Astrocyte (in vitro differentiated cells and primary cell): ENCODE results near the gene PHF21B.

Experiments
- EZH2 ChIP-seq: IDR thresholded peaks from 2 replicates; pipeline ENCODE4 v1.6.1; 2012; ENCODE audit warnings: mild to moderate bottlenecking, low read length, inconsistent platforms; ENCODE audit not compliant: insufficient read depth
- TF ChIP-seq, protein P1 (sequence below): IDR thresholded peaks from 2 replicates; pipeline ENCODE4 v1.5.1; 2011; ENCODE audit warnings: low read depth, mild to moderate bottlenecking, inconsistent platforms, low read length, moderate library complexity; ENCODE audit not compliant: insufficient read depth

DNA sequence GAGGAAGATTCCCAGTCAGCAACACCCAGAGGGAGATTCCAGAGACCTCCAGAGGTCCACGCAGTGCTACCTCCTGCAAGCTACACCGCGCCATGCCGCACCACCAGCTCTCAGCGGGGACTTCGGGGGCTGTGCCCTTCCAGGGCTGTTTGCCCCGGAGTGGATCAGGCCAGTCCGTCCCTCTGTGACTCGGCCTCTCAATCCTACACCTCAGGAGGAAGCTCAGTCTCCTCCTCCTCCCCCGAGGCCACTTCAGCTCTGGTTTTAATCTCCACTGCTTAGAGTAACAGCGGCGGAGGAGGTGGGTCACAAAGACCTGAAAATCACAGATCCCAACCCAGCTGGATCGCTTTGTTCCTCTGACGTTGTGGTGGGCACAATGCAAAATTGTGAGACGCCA, 68.6 kb downstream of the PHF21B start:
- TF ChIP-seq, protein P1, sequence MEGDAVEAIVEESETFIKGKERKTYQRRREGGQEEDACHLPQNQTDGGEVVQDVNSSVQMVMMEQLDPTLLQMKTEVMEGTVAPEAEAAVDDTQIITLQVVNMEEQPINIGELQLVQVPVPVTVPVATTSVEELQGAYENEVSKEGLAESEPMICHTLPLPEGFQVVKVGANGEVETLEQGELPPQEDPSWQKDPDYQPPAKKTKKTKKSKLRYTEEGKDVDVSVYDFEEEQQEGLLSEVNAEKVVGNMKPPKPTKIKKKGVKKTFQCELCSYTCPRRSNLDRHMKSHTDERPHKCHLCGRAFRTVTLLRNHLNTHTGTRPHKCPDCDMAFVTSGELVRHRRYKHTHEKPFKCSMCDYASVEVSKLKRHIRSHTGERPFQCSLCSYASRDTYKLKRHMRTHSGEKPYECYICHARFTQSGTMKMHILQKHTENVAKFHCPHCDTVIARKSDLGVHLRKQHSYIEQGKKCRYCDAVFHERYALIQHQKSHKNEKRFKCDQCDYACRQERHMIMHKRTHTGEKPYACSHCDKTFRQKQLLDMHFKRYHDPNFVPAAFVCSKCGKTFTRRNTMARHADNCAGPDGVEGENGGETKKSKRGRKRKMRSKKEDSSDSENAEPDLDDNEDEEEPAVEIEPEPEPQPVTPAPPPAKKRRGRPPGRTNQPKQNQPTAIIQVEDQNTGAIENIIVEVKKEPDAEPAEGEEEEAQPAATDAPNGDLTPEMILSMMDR = no peak
- TF ChIP-seq EZH2 = no peak
